Endothelial cell of umbilical vein (primary cell): ENCODE data around the gene CNOT1.
"Not testable (repeated sequence)": the region's sequence is repeated elsewhere in the genome, so short reads cannot be mapped to it uniquely, and the experiment has no call there.

ENCODE experiments used
- EZH2 ChIP-seq: IDR thresholded peaks from 2 replicates; pipeline ENCODE4 v1.6.1; 2012; ENCODE audit warnings: borderline replicate concordance, low read depth, mild to moderate bottlenecking, moderate library complexity, low read length, inconsistent platforms; ENCODE audit not compliant: severe bottlenecking
- POLR2A ChIP-seq: IDR thresholded peaks from 2 replicates; pipeline ENCODE4 v1.6.1; 2012; ENCODE audit warnings: low read depth, mild to moderate bottlenecking, control low read depth, low read length
- POLR2AphosphoS5 ChIP-seq: IDR thresholded peaks from 2 replicates; pipeline ENCODE4 v1.6.1; 2012; ENCODE audit warnings: low read depth, mild to moderate bottlenecking, control low read depth, low read length, moderate library complexity; ENCODE audit not compliant: insufficient read depth
- TF ChIP-seq, protein P1 (sequence below), 2 donors: IDR thresholded peaks; 1 replicate in 1 of 2; 2 replicates in 1 of 2; pipeline ENCODE4 v1.5.1; 2011; ENCODE audit warnings: low read length in 2 of 2, mild to moderate bottlenecking in 2 of 2, moderate library complexity in 2 of 2, control low read depth in 1 of 2, inconsistent platforms in 1 of 2, low read depth in 1 of 2; ENCODE audit not compliant: insufficient read depth in 1 of 2; ENCODE audit errors: extremely low read depth in 1 of 2

DNA sequence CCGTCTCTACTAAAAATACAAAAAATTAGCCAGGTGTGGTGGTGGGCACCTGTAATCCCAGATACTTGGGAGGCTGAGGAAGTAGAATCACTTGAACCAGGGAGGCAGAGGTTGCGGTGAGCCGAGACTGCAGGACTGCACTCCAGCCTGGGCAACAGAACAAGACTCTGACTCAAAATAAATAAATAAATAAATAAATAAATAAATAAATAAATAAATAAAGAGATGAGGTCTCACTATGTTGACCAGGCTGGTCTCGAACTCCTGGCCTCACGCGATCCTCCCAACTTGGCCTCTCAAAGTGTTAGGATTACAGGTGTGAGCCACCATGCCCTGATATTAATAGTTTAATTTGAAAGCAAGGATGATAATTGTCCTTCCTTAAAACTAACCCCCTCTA, 7.4 kb upstream of the CNOT1 start:
- TF ChIP-seq EZH2, POLR2A, POLR2AphosphoS5: not testable (repeated sequence)
- TF ChIP-seq, protein P1, sequence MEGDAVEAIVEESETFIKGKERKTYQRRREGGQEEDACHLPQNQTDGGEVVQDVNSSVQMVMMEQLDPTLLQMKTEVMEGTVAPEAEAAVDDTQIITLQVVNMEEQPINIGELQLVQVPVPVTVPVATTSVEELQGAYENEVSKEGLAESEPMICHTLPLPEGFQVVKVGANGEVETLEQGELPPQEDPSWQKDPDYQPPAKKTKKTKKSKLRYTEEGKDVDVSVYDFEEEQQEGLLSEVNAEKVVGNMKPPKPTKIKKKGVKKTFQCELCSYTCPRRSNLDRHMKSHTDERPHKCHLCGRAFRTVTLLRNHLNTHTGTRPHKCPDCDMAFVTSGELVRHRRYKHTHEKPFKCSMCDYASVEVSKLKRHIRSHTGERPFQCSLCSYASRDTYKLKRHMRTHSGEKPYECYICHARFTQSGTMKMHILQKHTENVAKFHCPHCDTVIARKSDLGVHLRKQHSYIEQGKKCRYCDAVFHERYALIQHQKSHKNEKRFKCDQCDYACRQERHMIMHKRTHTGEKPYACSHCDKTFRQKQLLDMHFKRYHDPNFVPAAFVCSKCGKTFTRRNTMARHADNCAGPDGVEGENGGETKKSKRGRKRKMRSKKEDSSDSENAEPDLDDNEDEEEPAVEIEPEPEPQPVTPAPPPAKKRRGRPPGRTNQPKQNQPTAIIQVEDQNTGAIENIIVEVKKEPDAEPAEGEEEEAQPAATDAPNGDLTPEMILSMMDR (IDR thresholded peaks at IDR 0.05; ENCODE audit: extremely low read depth in 1 of 2, insufficient read depth in 1 of 2, low read depth in 1 of 2, low read length in 2 of 2) = not testable (repeated sequence)
